Measurements from ENCODE around the gene ADSL. TPM values are rescaled to one million over a fixed set of nuclear protein-coding genes. Genes with fewer than 3 reads are reported as not detected.

ADSL gene
- total and polyA plus RNA-seq, 2 donors (not counting 1 experiment from before 2014, with no cell fraction given) = 61.0 to 63.8 TPM

DNA sequence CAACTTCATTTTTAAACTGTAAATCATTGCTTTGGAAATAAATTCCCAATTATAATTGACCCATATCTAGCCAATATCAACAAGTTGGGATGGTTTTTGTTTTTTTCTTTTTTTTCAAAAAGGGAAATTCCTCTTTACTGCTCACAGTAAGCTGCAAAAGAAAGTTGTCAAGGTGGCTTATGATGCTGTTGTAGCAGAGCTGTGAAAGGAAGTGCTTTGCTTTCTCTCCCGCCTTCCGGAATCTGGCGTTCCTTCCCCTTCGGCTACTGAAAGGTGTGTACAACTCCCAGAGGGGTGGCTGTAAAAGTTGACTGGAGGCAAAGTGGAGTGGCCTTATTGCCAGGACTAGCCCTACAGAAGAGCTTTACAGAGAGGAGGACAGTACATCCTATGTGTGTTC is 16.2 kb upstream of the ADSL start:
- Histone ChIP-seq H3K36me3 (replicated peaks in 1 of 2; ENCODE audit: control extremely low read depth in 1 of 2, control insufficient read depth in 1 of 2, extremely low read depth in 1 of 2, insufficient read depth in 2 of 2, low read length in 1 of 2) (peaks cover 0 to 44% of the 10 kb centered on the region in 2 experiments), H2AFZ (ENCODE audit: insufficient read depth, low read depth, low read length, poor library complexity, severe bottlenecking) (no peak overlapping the region), H4K20me1 (ENCODE audit: control insufficient read depth, insufficient read depth, low read length, poor library complexity, severe bottlenecking) (no peaks in the 10 kb centered on the region), H3K27ac (ENCODE audit: low read length in 2 of 2) (no peak overlapping the region), H3K9me3 (ENCODE audit: control extremely low read depth in 1 of 3, control insufficient read depth in 2 of 3, insufficient read depth in 1 of 3, low read length in 2 of 3) (no peaks in the 10 kb centered on the region), H3K4me1 (ENCODE audit: control insufficient read depth in 2 of 2, insufficient read depth in 2 of 2, low read length in 2 of 2) (peaks cover 9 to 12% of the 10 kb centered on the region in 2 donors), H3K4me3 (ENCODE audit: control extremely low read depth in 1 of 5, extremely low read depth in 1 of 5, insufficient read depth in 1 of 5, low read depth in 2 of 5, low read length in 4 of 5) (no peak overlapping the region), H3K9ac (ENCODE audit: low read length) (no peak overlapping the region), H3K27me3 (replicated peaks in 1 of 4; ENCODE audit: control extremely low read depth in 1 of 4, control insufficient read depth in 3 of 4, insufficient read depth in 4 of 4, low read length in 3 of 4) (no peaks in the 10 kb centered on the region), H3K79me2 (ENCODE audit: control insufficient read depth, insufficient read depth, low read length) (no peaks in the 10 kb centered on the region), H3K4me2 (replicated peaks; ENCODE audit: low read depth, low read length, poor library complexity, severe bottlenecking) (no peak overlapping the region)
- intact Hi-C loops (cut with micrococcal nuclease) = no loop called here
- H3K27ac Mint-ChIP-seq = no peak overlapping the region
- no peak for ATAC-seq (ENCODE audit: low read depth)
- no peak for DNase-seq
- TF ChIP-seq EZH2 (IDR thresholded peaks at IDR 0.05; ENCODE audit: borderline replicate concordance, insufficient read depth, low read depth, low read length, poor library complexity, severe bottlenecking) = no peak
- TF ChIP-seq, protein P1, sequence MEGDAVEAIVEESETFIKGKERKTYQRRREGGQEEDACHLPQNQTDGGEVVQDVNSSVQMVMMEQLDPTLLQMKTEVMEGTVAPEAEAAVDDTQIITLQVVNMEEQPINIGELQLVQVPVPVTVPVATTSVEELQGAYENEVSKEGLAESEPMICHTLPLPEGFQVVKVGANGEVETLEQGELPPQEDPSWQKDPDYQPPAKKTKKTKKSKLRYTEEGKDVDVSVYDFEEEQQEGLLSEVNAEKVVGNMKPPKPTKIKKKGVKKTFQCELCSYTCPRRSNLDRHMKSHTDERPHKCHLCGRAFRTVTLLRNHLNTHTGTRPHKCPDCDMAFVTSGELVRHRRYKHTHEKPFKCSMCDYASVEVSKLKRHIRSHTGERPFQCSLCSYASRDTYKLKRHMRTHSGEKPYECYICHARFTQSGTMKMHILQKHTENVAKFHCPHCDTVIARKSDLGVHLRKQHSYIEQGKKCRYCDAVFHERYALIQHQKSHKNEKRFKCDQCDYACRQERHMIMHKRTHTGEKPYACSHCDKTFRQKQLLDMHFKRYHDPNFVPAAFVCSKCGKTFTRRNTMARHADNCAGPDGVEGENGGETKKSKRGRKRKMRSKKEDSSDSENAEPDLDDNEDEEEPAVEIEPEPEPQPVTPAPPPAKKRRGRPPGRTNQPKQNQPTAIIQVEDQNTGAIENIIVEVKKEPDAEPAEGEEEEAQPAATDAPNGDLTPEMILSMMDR (IDR thresholded peaks at IDR 0.05) = no peak
- peaks cover 20% of the 10 kb centered on the region for H3K4me1 Mint-ChIP-seq
- no peak overlapping the region for H3K4me3 Mint-ChIP-seq
- CTCF ChIA-PET = interaction anchor here (0.8 to 1.3 kb wide), 3 partner anchors 16 to 19 kb away, joined by 3 to 4 read pairs (median 3); partner anchors contain the start of gene ADSL
- 71% methylated on average over 4 of the region's 4 CpGs for WGBS (ENCODE audit: insufficient coverage)
- no peaks in the 10 kb centered on the region for H3K9me3 Mint-ChIP-seq (ENCODE audit: insufficient read depth)
- no peaks in the 10 kb centered on the region for H3K27me3 Mint-ChIP-seq
- POLR2A ChIA-PET = no interaction called here

DNA sequence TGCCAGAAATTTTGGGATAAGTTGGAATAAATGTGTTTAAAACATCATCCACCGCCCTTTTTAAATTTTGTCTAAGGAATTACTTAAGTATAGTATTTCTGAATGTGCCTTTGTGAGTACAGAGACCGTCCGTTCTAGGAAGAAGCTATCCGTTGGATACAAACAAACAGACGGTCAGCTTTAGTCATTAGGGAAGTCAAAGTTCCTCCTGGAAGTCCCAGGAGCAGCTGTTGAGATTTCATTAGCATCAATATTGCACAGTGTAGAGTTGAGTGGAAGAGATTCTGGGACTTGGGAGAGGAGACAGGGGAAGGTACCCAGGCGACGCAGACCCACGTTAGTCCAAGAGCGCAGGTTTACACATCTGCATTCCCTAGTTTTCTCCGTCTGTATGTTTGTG is 15.7 kb upstream of the ADSL start:
- no peak overlapping the region for H3K9ac ChIP-seq (ENCODE audit: low read length)
- no peak for TF ChIP-seq EZH2 (IDR thresholded peaks at IDR 0.05; ENCODE audit: borderline replicate concordance, insufficient read depth, low read depth, low read length, poor library complexity, severe bottlenecking)
- TF ChIP-seq, protein P1 (IDR thresholded peaks at IDR 0.05) = no peak
- no peaks in the 10 kb centered on the region for H3K9me3 ChIP-seq (ENCODE audit: control extremely low read depth in 1 of 3, control insufficient read depth in 2 of 3, insufficient read depth in 1 of 3, low read length in 2 of 3)
- H2AFZ ChIP-seq (ENCODE audit: insufficient read depth, low read depth, low read length, poor library complexity, severe bottlenecking) = no peak overlapping the region
- H3K9me3 Mint-ChIP-seq (ENCODE audit: insufficient read depth) = no peaks in the 10 kb centered on the region
- H3K4me1 ChIP-seq (ENCODE audit: control insufficient read depth in 2 of 2, insufficient read depth in 2 of 2, low read length in 2 of 2) = peaks cover 10 to 15% of the 10 kb centered on the region in 2 donors
- no peak overlapping the region for H3K27ac Mint-ChIP-seq
- no peak overlapping the region for H3K4me2 ChIP-seq (replicated peaks; ENCODE audit: low read depth, low read length, poor library complexity, severe bottlenecking)
- peaks cover 20% of the 10 kb centered on the region for H3K4me1 Mint-ChIP-seq
- ChIA-PET POLR2A (interaction anchor here (0.5 kb wide), 1 partner anchor 123 kb away, joined by 5 read pairs; no protein-coding TSS in a partner anchor), CTCF (interaction anchor here (1.3 kb wide), 1 partner anchor 16 kb away, joined by 4 read pairs; the partner anchor contains the start of gene ADSL)
- WGBS (ENCODE audit: insufficient coverage) = 86% methylated on average over 8 of the region's 10 CpGs
- no peak overlapping the region for H3K4me3 ChIP-seq (ENCODE audit: control extremely low read depth in 1 of 5, extremely low read depth in 1 of 5, insufficient read depth in 1 of 5, low read depth in 2 of 5, low read length in 4 of 5)
- H3K27me3 ChIP-seq (replicated peaks in 1 of 4; ENCODE audit: control extremely low read depth in 1 of 4, control insufficient read depth in 3 of 4, insufficient read depth in 4 of 4, low read length in 3 of 4) = no peaks in the 10 kb centered on the region
- peaks cover 0 to 39% of the 10 kb centered on the region in 2 experiments for H3K36me3 ChIP-seq (replicated peaks in 1 of 2; ENCODE audit: control extremely low read depth in 1 of 2, control insufficient read depth in 1 of 2, extremely low read depth in 1 of 2, insufficient read depth in 2 of 2, low read length in 1 of 2)
- H4K20me1 ChIP-seq (ENCODE audit: control insufficient read depth, insufficient read depth, low read length, poor library complexity, severe bottlenecking) = no peaks in the 10 kb centered on the region
- H3K79me2 ChIP-seq (ENCODE audit: control insufficient read depth, insufficient read depth, low read length) = no peaks in the 10 kb centered on the region
- H3K4me3 Mint-ChIP-seq = no peak overlapping the region
- DNase-seq (no peak), ATAC-seq (ENCODE audit: low read depth) (no peak)
- intact Hi-C loops (cut with micrococcal nuclease) = no loop called here
- no peaks in the 10 kb centered on the region for H3K27me3 Mint-ChIP-seq
- H3K27ac ChIP-seq (ENCODE audit: low read length in 2 of 2) = no peak overlapping the region

Measured in B cell (primary cell).